GM18861 (cell line): ENCODE measurements around the gene PREX1.
"Not testable (repeated sequence)": the region's sequence is repeated elsewhere in the genome, so short reads cannot be mapped to it uniquely, and the experiment has no call there.

Source experiments
- ATAC-seq: cut with Tn5 transposase; IDR thresholded peaks from one replicate; pipeline ENCODE4 v1.9.1; 2021; ENCODE audit not compliant: unreplicated experiment

Gene PREX1

GRCh38 chr20:48826883-48827771 is 672 bp downstream of the PREX1 start:
- peak; percentile 12 for ATAC-seq

- ATAC-seq, result not testable (repeated sequence)
Measured at GRCh38 chr20:48826480-48826879, 1.3 kb downstream of the PREX1 start.

- ATAC-seq, result no peak
Measured at GRCh38 chr20:48826069-48826468, 1.7 kb downstream of the PREX1 start.

GRCh38 chr20:48825566-48825920 is 2.3 kb downstream of the PREX1 start:
- no peak for ATAC-seq

GRCh38 chr20:48824830-48825565 is 2.8 kb downstream of the PREX1 start:
- no peak for ATAC-seq

- ATAC-seq, result no peak
Measured at GRCh38 chr20:48823960-48824498, 3.8 kb downstream of the PREX1 start.

- no peak for ATAC-seq
Measured at GRCh38 chr20:48823476-48823875, 4.3 kb downstream of the PREX1 start.

GRCh38 chr20:48822879-48823385 is 4.9 kb downstream of the PREX1 start:
- ATAC-seq, result no peak

GRCh38 chr20:48822178-48822577 is 5.6 kb downstream of the PREX1 start:
- ATAC-seq, result no peak

- no peak for ATAC-seq
Measured at GRCh38 chr20:48821261-48821920, 6.4 kb downstream of the PREX1 start.

GRCh38 chr20:48820649-48820973 is 7.2 kb downstream of the PREX1 start:
- ATAC-seq, result no peak

GRCh38 chr20:48819821-48820648 is 7.8 kb downstream of the PREX1 start:
- ATAC-seq, result no peak

- no peak for ATAC-seq
Measured at GRCh38 chr20:48819089-48819488, 8.7 kb downstream of the PREX1 start.

GRCh38 chr20:48818481-48818987 is 9.3 kb downstream of the PREX1 start:
- no peak for ATAC-seq

- ATAC-seq, result no peak
Measured at GRCh38 chr20:48818031-48818370, 9.8 kb downstream of the PREX1 start.

- no peak for ATAC-seq
Measured at GRCh38 chr20:48817367-48818030, 10.3 kb downstream of the PREX1 start.

GRCh38 chr20:48816282-48817205 is 11.3 kb downstream of the PREX1 start:
- ATAC-seq, result no peak

GRCh38 chr20:48815537-48815936 is 12.3 kb downstream of the PREX1 start:
- no peak for ATAC-seq

GRCh38 chr20:48814633-48815032 is 13.2 kb downstream of the PREX1 start:
- no peak for ATAC-seq
